Progenitor cell of endocrine pancreas (in vitro differentiated cells): Measurements from ENCODE around the gene SMPD3. TPM values are rescaled to one million over a fixed set of nuclear protein-coding genes. Genes with fewer than 3 reads are reported as not detected.

Experiments
- DNase-seq: peaks from one replicate; pipeline ENCODE4 v3.0.0; 2021; ENCODE audit warnings: low spot score; ENCODE audit not compliant: unreplicated experiment
- H3K27ac Mint-ChIP-seq: 2 replicates; pipeline ENCODE4 v1.8.0; 2021; ENCODE audit warnings: mild to moderate bottlenecking, moderate library complexity, mixed read lengths
- H3K27me3 Mint-ChIP-seq: 2 replicates; pipeline ENCODE4 v1.8.0; 2021; ENCODE audit warnings: mixed read lengths
- H3K36me3 Mint-ChIP-seq: 2 replicates; pipeline ENCODE4 v1.8.0; 2022; ENCODE audit warnings: mixed read lengths; ENCODE audit not compliant: insufficient read depth
- H3K4me1 Mint-ChIP-seq: 2 replicates; pipeline ENCODE4 v1.8.0; 2021; ENCODE audit warnings: low read depth, mixed read lengths
- H3K4me3 Mint-ChIP-seq: 2 replicates; pipeline ENCODE4 v1.8.0; 2021; ENCODE audit warnings: low read depth, mild to moderate bottlenecking, moderate library complexity, mixed read lengths
- H3K9me3 Mint-ChIP-seq: 2 replicates; pipeline ENCODE4 v1.8.0; 2021; ENCODE audit warnings: low read depth, mixed read lengths
- total RNA-seq: library from RNA; stranded (reverse); gene quantifications from 2 replicates; pipeline ENCODE4 v1.2.1, GENCODE V29; 2021
- TF ChIP-seq, protein P1 (sequence below): fragments of 200-600 bp; sonication (generic); IDR thresholded peaks from one replicate; pipeline ENCODE4 v1.5.0; 2021; ENCODE audit warnings: antibody characterized with exemption, mild to moderate bottlenecking; ENCODE audit not compliant: unreplicated experiment

Gene SMPD3
- total RNA-seq, 1 donor from 2014 or later, result 1.7 TPM

DNA sequence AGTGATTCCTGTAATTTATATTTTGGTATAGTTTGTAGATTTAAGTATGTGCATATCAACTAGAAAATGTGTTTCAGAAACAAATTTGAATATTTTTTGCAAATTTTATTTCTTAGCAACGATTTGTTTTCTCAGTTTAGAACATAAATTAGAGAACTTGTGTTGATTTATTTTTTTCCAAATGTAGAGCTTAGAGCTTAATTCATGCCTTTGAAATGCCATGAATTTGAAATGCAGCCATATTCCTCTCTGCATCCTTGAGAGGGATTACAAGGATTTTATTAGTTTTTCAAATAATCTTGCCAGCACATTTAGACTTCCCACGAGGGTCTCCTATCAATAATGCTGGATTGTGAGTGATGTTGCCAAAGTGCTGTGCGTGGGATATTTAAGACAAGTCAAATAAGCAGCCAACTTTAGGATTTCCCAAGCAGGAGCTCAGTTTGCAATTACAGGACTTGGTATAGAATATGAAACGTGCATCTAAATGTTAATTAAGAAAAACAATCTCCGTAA is 6.7 kb upstream of the SMPD3 start:
- no peaks in the 10 kb centered on the region for H3K27me3 Mint-ChIP-seq
- no peak overlapping the region for H3K27ac Mint-ChIP-seq
- H3K4me3 Mint-ChIP-seq, result no peak overlapping the region
- H3K4me1 Mint-ChIP-seq, result no peaks in the 10 kb centered on the region
- no peaks in the 10 kb centered on the region for H3K9me3 Mint-ChIP-seq
- no peak for DNase-seq
- TF ChIP-seq, protein P1, sequence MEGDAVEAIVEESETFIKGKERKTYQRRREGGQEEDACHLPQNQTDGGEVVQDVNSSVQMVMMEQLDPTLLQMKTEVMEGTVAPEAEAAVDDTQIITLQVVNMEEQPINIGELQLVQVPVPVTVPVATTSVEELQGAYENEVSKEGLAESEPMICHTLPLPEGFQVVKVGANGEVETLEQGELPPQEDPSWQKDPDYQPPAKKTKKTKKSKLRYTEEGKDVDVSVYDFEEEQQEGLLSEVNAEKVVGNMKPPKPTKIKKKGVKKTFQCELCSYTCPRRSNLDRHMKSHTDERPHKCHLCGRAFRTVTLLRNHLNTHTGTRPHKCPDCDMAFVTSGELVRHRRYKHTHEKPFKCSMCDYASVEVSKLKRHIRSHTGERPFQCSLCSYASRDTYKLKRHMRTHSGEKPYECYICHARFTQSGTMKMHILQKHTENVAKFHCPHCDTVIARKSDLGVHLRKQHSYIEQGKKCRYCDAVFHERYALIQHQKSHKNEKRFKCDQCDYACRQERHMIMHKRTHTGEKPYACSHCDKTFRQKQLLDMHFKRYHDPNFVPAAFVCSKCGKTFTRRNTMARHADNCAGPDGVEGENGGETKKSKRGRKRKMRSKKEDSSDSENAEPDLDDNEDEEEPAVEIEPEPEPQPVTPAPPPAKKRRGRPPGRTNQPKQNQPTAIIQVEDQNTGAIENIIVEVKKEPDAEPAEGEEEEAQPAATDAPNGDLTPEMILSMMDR, result no peak
- H3K36me3 Mint-ChIP-seq, result no peaks in the 10 kb centered on the region

DNA sequence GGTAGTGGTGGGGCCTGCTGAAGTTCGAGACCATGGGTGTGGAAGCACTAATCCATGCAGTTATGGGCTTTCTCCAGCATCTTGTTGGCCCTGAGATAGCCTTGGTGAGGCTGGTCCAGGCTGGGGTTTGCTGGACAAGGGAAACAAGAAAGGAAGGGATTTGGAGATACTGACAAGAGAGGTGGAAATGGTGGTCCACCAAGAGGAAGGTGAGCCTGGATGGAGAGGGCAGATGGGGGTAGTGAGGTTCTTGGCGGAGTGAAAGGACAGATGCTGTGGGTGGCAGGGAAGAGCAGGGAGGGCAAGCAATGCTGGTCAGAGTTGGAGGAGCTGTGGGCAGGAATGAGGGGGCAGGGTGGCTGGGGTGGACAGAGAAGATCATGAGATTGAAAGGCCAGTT is 5.5 kb upstream of the SMPD3 start:
- TF ChIP-seq, protein P1, result no peak
- H3K27me3 Mint-ChIP-seq, result no peaks in the 10 kb centered on the region
- H3K4me1 Mint-ChIP-seq, result peaks cover 6% of the 10 kb centered on the region
- no peaks in the 10 kb centered on the region for H3K9me3 Mint-ChIP-seq
- no peak overlapping the region for H3K27ac Mint-ChIP-seq
- DNase-seq, result no peak
- no peaks in the 10 kb centered on the region for H3K36me3 Mint-ChIP-seq
- no peak overlapping the region for H3K4me3 Mint-ChIP-seq

DNA sequence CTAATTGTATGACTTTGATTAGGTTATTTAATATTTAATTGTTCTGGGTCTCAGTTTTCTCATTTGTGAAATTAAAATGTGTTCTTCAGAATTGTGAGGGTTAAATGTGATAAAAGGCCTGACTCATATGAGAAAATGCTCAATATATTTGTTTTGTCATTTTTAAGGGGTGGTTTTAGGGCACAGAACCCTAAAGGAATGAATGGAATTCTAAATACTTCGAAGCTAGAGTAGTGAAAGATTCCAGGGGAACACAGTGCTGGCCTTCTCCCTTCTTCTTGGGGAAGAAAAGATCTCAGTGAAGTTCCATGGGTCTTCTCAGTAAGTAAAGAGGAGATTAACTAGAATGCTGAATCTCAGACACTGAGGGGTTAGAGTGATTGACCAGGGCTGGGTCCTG is 3.9 kb upstream of the SMPD3 start:
- no peak for DNase-seq
- TF ChIP-seq, protein P1, result no peak
- H3K36me3 Mint-ChIP-seq, result no peaks in the 10 kb centered on the region
- H3K9me3 Mint-ChIP-seq, result no peaks in the 10 kb centered on the region
- H3K4me3 Mint-ChIP-seq, result no peak overlapping the region
- no peaks in the 10 kb centered on the region for H3K27me3 Mint-ChIP-seq
- H3K4me1 Mint-ChIP-seq, result peaks cover 10% of the 10 kb centered on the region
- no peak overlapping the region for H3K27ac Mint-ChIP-seq

DNA sequence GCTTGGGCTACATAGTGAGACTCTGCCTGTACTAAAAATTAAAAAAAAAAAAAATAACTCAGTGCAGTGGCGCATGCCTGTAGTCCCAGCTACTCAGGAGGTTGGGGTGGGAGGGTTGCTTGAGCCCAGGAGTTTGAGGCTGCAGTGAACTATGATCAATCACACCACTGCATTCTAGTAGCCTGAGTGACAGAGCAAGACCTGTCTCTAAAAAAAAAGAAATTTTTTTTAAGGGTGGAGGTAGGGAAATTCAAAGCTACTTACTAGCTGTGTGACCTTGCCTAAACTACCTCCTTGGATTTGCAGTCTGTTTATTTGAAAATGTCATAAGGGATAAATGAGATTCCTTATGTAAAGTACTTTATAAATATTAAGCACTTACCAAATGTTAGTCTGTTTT is 3.4 kb upstream of the SMPD3 start:
- no peak for DNase-seq
- Mint-ChIP-seq H3K4me1 (peaks cover 10% of the 10 kb centered on the region), H3K36me3 (no peaks in the 10 kb centered on the region), H3K27me3 (peaks cover under 1% of the 10 kb centered on the region), H3K27ac (no peak overlapping the region), H3K4me3 (no peak overlapping the region), H3K9me3 (no peaks in the 10 kb centered on the region)
- TF ChIP-seq, protein P1, result no peak

DNA sequence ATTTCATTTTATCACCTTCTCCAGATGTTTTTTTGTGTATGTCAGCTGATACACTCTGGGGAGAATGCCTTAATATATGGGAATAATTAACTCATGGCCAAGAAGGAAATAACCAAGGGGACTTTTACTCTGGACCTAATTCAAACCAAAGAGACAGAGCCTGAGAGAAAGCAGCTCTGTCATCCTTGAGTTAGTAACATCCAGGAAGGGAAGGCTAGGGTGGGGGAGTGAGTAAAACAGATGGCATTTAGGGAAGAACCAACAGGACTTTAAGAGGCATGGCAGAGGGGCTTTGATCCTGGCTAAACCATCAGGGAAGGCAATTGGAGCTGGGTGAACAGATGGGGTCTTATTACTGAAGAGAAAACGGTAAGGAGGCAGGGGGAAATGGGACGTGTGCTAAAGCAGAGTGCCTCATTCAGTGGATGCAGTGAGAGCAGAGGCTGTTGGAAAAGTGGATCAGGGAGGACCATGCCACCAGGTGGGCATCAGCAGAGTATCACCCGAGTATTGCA is 2.5 kb upstream of the SMPD3 start:
- TF ChIP-seq, protein P1, result no peak
- H3K27me3 Mint-ChIP-seq, result peaks cover 7% of the 10 kb centered on the region
- H3K9me3 Mint-ChIP-seq, result no peaks in the 10 kb centered on the region
- no peak overlapping the region for H3K4me3 Mint-ChIP-seq
- H3K36me3 Mint-ChIP-seq, result no peaks in the 10 kb centered on the region
- peaks cover 10% of the 10 kb centered on the region for H3K4me1 Mint-ChIP-seq
- no peak overlapping the region for H3K27ac Mint-ChIP-seq
- no peak for DNase-seq
